ENCODE measurements around the gene DOK5. TPM values are rescaled to one million over a fixed set of nuclear protein-coding genes. Genes with fewer than 3 reads are reported as not detected.

DOK5 gene
- total and polyA plus RNA-seq, 2 of the 8 experiments (the other 6 are each of a cell fraction or from before 2014, with no cell fraction given) = 8.9 to 15.0 TPM

GRCh38 chr20:54452277-54452676 lies 23.1 kb upstream of the DOK5 start (continued):
- TF ChIP-seq CREB1 (IDR thresholded peaks at IDR 0.05) = no peak
- no peak for TF ChIP-seq NRF1 (IDR thresholded peaks at IDR 0.05; ENCODE audit: low read depth, low read length)
- TF ChIP-seq KDM5A (IDR thresholded peaks at IDR 0.05; ENCODE audit: low read length) = no peak
- TF ChIP-seq SIRT6 (IDR thresholded peaks at IDR 0.05; ENCODE audit: low read length) = no peak
- TF ChIP-seq RBBP5 (IDR thresholded peaks at IDR 0.05; ENCODE audit: borderline replicate concordance, low read depth, low read length) = no peak
- TF ChIP-seq KDM4A (IDR thresholded peaks at IDR 0.05; ENCODE audit: low read depth, low read length, severe bottlenecking) = no peak
- TF ChIP-seq TAF7 (optimal IDR thresholded peaks at IDR 0.05; ENCODE audit: borderline replicate concordance, low read depth, low read length) = no peak
- no peak for TF ChIP-seq EZH2 (IDR thresholded peaks at IDR 0.05; ENCODE audit: low read depth, low read length, severe bottlenecking)
- no peak for TF ChIP-seq ASH2L (IDR thresholded peaks at IDR 0.05; ENCODE audit: low read length)
- TF ChIP-seq TBP (IDR thresholded peaks at IDR 0.05; ENCODE audit: low read depth, low read length) = no peak
- no peak for TF ChIP-seq MAFK (IDR thresholded peaks at IDR 0.05; ENCODE audit: low read depth, low read length)
- no peak for TF ChIP-seq RAD21 (IDR thresholded peaks at IDR 0.05 in 1 of 2, conservative IDR thresholded peaks at IDR 0.05 in 1 of 2; ENCODE audit: low read depth in 2 of 2, low read length in 2 of 2)
- no peak for TF ChIP-seq SRF (IDR thresholded peaks at IDR 0.05; ENCODE audit: low read depth, low read length)
